Anterior cingulate cortex (tissue), 58 donors: ENCODE data around the gene PAM16.

Experiments
- DNase-seq, 58 donors: peaks; one replicate each; lab custom pipeline; 2025; lab: John Stamatoyannopoulos, UW

Gene PAM16

GRCh38 chr16:4309833-4310266 lies 41.3 kb downstream of the PAM16 start:
- peak in 3 of 58 donors; percentile 5 to 30 (median 17) for DNase-seq

GRCh38 chr16:4309102-4309832 lies 41.9 kb downstream of the PAM16 start:
- no peak for DNase-seq

GRCh38 chr16:4307215-4308037 lies 43.7 kb downstream of the PAM16 start:
- DNase-seq, result peak in 57 of 58 donors; percentile 49 to 88 (median 80)

- DNase-seq, result peak in 1 of 58 donors; percentile 26
These were observed 44.5 kb downstream of the PAM16 start for GRCh38 chr16:4306470-4307214.

- peak in 18 of 58 donors; percentile 11 to 61 (median 38) for DNase-seq
These were observed 47.1 kb downstream of the PAM16 start for GRCh38 chr16:4303973-4304372.

GRCh38 chr16:4301968-4302367 lies 49.2 kb downstream of the PAM16 start:
- no peak for DNase-seq

- DNase-seq, result no peak
These were observed 49.9 kb downstream of the PAM16 start for GRCh38 chr16:4301177-4301576.

GRCh38 chr16:4298761-4299522 lies 52.2 kb downstream of the PAM16 start:
- peak in 5 of 58 donors; percentile 14 to 38 (median 22) for DNase-seq

GRCh38 chr16:4297480-4297879 lies 53.6 kb downstream of the PAM16 start:
- DNase-seq, result no peak

GRCh38 chr16:4295581-4295980 lies 55.5 kb downstream of the PAM16 start:
- DNase-seq, result no peak

- peak in 21 of 58 donors; percentile 10 to 52 (median 36) for DNase-seq
These were observed 57.2 kb downstream of the PAM16 start for GRCh38 chr16:4293822-4294457.

GRCh38 chr16:4293181-4293716 lies 57.9 kb downstream of the PAM16 start:
- DNase-seq, result no peak

- no peak for DNase-seq
These were observed 59.4 kb downstream of the PAM16 start for GRCh38 chr16:4291699-4292098.
